NCI-H146 (cell line): ENCODE data around the gene DNAJB8.

ENCODE experiments used
- DNase-seq: peaks from one replicate; lab custom pipeline; 2025; lab: John Stamatoyannopoulos, UW

DNAJB8 gene

DNA sequence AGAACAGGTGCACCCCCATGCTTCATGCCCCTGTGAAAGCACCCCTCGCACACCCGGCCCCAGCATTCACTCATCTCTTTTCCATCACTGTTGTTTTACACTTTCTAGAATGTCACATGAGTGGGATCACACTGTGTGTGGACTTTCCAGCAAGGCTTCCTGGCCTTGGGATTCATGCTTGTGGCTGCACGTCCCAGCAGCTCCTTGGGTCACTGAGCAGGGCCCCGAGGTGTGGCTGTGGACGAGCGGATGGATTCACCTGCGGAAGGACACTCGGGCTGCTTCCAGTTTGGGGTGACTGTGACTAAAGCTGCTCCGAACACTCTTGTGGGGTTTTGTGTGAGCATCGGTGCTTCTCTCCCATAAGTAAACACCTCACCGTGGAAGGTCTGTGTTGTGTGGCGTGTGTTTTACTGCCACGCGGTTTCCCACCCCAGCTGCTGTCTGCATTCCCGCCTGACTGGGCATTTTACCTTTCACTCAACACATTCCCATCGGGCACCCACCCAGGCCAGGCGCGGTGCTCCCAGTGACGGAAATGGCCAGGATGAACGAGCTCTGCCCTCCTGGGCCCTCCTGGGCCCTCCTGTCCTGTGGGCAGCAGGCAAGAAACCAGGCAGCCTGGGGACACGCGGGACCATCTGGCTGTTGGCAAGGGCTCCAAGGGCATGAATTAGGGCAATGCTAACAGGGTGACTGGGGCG lies 41.4 kb downstream of the DNAJB8 start:
- DNase-seq: no peak

DNA sequence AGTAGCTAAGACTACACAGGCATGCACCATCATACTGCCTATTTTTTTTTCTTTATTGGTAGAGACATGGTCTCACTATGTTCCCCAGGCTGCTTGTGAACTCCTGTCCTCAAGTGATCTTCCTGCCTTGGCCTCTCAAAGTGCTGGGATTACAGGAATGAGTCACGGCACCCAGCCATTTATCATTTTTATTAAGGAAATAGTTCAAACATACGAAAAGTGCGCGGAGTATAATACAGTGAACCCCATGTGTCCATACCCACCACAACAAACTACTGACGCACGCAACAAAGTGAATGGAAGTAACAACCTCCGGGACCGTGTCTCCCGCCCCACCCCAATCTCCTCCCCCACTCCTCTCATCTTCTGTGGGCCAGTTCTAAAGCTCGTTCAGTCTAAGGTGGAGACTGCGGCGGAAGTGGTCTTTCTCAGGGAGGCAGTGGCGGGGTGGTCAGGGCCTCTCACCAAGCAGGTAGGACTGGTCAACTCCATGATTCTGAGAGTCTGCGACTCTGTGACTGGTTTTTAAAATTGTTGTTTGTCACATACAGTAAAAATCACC lies 42.1 kb downstream of the DNAJB8 start:
- DNase-seq: no peak

GRCh38 chr3:128423525-128424147 lies 43.1 kb downstream of the DNAJB8 start:
- no peak for DNase-seq

DNA sequence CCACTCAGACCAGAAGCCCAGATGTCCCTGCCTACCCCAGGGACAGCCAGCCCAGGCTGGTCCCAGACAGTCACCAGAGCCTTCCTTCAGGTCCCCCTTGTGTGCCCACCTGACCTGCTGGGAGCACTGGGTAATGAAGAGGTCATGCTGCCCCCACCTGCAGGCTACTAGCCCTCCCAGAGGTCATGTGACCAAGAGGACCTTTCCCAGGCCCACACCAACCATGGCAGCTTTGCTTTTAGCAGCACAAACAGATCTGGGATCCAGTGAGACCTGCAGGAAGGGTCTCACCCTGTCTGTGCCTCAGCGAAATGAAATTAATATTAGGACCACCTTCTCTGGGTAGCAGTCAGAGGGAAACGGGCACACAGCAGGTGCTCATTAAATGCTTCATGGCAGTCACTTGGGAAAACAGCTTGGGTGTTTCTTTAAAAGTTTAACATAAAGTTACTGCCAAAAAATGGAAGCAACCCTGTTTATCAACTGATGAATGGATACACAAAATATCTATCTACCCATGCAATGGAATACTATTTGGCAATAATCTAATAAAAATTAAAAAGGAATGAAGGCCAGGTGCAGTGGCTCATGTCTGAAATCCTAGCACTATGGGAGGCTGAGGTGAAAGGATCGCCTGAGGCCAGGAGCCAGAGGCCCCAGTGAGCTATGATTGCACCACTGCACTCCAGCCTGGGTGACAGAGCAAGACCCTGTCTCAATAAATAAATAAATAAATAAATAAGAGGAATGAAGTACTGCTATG lies 43.7 kb downstream of the DNAJB8 start:
- DNase-seq: no peak

DNA sequence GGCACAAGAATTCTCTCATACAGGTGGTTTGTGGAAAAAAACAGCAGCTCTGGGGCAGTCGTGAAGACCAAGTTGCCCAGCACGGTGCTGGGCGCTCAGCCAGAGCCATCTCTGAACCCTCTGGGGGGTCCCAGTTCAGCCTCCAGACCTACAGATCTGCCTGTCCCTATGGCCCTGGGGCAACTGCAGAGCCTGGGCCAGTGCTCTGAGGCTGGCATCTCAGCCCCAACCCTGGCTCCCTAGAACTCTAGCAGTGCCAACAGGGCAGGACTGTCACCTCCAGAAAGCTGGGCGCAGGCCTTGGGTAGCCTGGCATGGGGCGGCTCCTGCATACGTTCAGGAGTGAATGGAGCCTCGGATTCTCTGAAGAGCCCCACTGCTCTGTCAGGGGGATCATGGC lies 44.7 kb downstream of the DNAJB8 start:
- no peak for DNase-seq

- no peak for DNase-seq
These were observed 45.3 kb downstream of the DNAJB8 start for GRCh38 chr3:128421439-128421836.

DNA sequence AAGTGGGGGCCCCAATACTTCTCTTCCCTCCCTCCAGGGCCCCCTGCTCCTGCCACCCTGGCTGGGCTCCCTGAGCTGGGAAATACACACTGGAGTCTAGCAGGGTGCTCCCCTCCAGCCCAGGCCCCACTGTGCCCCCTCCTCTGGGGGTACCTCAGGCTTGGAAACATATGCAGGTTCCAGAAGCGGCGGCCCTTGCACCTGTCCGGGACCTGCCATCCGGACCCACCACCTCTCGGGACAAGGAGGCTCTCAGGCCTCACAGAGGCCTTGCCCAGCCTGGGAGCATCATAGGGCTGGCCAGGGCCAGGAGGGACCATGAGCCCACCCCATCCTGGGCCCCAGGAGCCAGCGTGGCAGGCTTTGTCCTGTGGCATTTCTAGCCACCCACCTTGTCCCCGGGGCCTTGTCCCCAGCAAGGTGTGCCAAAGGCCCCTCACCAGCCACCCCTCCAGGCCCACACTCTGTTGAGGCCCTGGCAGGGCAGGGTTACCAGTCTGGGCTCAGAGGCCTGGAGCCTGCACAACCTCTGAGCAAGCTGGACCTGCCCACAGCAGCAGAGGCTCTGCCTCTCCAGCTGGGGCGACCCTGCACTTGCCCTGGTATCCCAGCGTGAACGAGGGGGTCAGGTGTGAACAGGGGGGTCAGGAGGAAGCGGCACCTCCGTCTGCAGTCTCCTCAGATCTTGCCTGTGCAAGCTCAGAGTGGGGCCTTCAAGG lies 45.8 kb downstream of the DNAJB8 start:
- no peak for DNase-seq

- DNase-seq: no peak
These were observed 46.4 kb downstream of the DNAJB8 start for GRCh38 chr3:128420289-128420688.

GRCh38 chr3:128419311-128419710 lies 47.4 kb downstream of the DNAJB8 start:
- DNase-seq: no peak

DNA sequence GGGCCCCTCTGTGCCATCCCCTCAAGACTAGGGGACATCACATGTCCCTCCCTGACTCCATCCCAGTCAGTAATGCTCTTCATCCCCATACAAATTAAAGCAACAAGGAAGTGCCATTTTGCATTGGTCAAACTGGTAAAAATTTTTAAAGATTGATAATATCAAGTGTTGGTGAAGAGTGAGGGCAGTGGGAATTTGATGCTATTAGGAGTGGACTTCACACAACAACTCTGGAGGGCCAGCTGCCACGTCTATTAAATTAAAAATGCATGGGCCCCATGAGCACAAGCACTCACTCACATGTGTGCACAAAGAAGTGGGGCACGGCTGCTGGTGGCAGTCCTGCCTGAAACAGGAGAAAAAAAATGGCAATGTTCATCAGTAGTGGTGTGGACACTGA lies 47.8 kb downstream of the DNAJB8 start:
- DNase-seq: no peak

GRCh38 chr3:128416578-128417211 lies 50.0 kb downstream of the DNAJB8 start:
- DNase-seq: peak; percentile 47

- DNase-seq: no peak
These were observed 50.7 kb downstream of the DNAJB8 start for GRCh38 chr3:128415773-128416577.

GRCh38 chr3:128415200-128415772 lies 51.4 kb downstream of the DNAJB8 start:
- no peak for DNase-seq

- DNase-seq: no peak
These were observed 53.1 kb downstream of the DNAJB8 start for GRCh38 chr3:128413413-128414205.

DNA sequence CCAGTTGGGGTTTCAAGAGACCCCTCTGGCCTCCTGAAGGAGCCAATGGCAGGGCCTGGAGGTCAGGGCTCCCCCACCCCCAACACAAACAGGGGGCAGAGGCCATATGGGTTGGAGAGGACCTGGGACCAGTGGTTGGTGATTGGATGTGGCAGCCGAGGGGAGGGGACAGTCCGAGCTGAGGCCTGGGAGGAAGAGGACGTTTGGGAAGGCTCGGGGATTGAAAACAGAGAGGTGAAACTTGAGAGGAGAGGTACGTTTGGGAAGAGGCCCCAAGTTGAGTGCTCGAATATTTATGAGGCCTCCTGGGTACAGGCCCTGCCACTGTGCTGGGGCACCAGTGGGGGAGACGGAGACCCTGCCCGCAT lies 53.7 kb downstream of the DNAJB8 start:
- no peak for DNase-seq
